NCI-H1436 (cell line): Measurements from ENCODE around the gene ZNRD2.

Experiments
- DNase-seq: peaks from one replicate; lab custom pipeline; 2025; lab: John Stamatoyannopoulos, UW

ZNRD2 gene

DNA sequence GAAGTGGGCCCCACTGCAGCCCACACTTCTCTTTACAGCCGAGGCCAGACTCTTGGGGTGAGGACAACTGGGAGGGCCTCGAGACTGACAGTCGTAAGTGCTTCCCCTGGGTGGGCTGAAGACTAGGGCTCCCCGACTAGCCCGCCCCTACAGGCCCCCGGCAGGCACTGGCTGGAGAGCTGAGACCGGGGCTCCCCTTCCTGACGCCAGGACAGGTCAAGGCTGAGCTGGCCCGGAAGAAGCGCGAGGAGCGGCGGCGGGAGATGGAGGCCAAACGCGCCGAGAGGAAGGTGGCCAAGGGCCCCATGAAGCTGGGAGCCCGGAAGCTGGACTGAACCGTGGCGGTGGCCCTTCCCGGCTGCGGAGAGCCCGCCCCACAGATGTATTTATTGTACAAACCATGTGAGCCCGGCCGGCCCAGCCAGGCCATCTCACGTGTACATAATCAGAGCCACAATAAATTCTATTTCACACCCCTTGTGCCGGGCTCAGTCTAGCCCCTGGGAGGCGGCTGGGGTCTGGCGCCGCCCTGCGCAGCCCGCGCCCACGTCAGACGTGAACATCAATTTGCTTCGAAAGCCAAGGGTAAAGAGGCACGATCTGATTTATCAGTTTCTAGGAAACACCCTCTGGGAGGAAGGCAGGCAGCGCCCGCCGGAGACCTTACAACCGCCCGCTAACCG lies 31.9 kb upstream of the ZNRD2 start:
- DNase-seq: no peak

DNA sequence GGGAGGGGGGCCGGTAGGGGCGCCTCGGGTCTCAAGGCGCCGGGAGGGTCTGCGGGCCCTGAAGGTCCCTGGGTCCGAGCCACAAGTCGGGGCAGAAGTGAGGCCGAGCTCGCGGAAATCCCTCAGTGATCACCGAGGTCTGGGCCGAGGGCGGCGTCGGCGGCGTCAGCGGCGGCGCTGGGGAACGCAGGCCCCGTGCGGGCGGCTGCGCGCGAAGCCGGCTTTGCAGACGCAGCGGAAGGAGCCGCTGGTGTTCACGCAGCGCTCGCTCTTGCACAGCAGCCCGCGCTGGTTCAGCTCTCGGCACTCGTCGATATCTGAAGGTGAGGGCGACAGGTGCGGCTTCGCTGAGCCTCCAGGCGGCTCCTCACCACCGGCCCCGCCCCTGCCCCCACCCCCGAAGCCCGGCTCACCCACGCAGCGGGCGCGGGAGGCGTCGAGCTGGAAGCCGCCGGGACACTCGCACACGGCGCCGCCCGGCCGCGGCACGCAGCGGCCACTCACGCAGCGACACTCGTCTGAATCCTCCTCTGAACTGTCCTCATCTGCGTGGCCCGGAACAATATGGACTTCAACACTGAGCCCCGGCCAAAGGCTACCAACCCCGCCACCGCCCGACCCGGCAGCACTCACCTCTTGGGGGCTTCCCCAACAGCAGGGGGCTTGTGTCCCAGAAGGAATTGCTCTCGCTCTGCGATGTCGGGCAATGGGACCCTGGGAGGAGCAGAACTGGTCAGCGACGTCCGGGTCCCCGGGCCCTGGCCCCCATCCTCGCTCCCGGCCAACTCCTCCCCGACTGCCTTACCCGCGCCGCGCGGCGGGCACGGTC lies 31.1 kb upstream of the ZNRD2 start:
- no peak for DNase-seq

DNA sequence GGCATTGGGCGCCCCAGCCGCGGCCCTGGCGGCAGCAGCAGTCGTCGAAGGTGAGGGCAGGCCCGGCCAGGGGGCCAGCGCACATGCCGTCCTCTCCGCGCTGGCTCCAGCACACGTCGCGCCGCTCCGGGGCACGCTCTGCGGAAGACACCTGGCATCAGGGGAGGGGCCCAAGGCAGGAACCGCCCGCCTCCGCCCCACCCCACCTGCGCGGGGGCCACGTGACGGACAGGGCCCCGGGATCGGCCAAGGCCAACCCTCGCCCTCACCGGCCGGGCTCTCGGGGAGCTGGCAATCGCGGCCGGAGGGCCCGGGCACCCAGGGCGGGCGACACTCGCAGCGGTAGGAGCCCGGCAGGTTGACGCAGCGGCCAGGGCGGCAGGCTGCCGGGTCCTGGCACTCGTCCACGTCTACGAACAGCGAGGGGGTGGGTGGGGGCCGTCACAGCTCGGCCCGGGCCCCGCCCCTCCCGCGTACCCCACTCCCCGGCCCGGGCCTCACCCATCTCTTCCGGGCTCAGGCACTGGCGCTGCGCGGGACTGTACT lies 30.5 kb upstream of the ZNRD2 start:
- no peak for DNase-seq

DNA sequence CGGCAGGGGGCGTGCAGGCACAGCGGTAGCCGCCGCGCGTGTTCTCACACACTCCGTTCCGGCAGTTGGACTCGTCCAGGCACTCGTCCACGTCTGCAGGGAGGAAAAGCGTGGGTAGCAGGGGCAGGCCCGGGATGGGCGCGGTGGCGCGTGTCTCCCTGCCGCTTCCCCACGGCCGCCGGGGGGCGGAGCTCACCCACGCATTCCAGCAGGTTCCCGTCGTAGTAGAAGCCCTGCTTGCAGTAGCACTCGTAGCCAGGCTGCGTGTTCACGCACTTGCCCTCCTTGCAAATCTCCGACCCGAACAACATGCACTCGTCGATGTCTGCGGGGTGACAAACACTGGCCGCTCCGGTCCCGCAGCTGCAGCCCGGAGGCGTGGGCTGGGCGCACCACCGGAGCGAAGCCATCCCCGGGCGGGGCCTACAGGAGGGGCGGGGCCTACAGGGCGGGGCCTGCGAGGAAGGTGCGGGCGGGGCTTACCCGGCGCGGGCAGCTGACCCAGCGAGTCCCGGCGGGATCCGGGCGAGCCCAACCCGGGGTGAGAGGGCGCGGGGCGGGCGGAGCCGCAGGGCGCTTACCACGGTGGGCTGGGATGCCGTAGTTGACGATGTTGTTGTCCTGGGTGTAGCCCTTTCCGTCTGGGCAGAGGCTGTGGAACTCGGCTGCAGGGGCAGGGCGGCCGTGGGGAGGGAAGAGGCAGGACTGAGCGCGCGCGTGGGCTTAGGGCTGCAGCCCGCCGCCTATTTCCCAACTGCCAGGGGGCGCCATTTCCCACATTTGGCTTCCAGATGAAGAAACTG lies 29.8 kb upstream of the ZNRD2 start:
- no peak for DNase-seq

DNA sequence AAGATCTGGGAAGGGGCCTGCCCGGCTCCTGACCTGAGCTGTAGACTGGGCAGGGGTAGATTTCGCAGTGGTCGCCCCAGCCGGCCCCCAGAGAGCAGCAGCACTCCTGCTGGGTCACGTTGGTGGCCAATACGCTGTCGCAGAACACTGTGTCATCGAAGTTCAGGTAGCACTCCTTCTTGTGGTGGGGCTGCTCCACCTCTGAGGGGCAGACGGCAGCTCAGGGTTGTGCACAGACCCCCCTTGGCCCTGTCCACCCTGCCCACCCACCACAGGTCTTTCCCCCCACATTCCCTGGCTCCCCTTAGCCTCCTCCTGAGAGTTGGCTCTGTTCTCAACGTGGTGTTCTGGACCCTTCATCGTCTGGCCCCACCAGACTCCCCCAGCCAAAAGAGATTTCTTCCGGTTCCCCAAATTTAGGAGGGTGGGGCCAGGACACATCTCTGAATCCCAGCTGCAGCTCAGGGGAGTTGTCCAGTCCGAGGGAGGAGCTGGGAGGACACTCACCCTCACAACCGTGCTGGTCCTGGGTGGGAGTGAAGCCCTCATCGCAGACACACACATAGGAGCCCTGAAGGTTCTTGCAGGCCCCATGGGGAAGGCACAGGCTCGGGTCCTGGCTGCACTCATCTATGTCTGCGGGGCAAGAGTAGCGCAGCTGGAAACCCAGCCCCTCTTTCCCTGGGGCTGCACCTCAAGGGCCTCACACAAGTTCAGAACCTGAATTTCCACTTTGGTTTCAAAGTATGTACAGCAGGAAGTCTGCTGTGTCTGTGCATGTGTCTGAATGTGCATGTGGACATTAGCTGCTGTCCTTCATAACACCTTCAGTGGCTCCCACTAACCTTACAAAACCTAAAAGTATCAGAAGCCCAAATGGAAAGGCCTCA lies 28.9 kb upstream of the ZNRD2 start:
- no peak for DNase-seq

DNA sequence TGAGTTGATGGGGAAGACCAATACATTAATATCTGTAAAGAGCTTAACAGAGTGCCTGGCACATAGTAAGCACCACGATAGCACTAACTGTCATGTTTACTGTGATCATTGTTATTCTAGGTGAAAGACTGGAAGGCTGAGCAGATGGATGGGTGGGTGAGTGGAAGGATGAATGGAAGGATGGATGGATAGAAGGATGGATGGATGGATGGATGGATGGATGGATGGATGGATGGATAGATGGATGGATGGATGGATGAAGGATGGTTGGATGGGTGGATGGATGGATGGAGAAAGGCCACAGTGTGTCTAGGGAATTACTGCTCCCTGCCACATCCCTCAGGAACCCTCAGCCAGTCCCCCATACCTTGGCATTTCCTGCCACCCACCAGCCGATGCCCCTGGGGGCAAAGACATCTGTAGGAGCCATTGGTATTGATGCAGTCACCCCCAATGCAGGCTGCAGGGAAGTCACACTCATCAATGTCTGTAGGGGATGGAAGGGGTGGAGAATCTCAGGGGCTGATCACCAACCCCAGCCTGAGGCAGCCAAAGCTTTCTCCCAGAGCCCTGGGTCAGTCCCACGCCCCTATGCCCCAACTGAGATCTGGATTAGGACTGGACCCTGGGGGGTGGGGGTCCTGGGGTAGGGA lies 27.4 kb upstream of the ZNRD2 start:
- no peak for DNase-seq

DNA sequence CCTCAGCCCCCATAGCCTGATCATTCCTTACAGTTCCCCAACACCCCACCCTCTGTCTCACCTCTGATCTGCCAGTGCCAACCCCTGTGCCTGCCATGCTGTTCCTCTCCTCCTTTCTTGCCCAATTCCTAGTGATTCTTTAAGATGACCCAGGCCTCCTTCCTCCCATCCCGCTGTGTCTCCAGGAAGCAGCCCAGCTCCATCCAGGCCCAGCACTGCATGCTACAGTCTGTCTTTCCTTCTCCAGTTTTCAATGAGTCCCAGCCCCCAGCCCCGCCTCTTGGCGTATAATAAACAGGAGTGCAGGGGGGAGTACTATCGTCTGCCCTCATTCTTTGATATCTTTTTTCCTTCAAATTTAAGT lies 24.4 kb upstream of the ZNRD2 start:
- DNase-seq: no peak

DNA sequence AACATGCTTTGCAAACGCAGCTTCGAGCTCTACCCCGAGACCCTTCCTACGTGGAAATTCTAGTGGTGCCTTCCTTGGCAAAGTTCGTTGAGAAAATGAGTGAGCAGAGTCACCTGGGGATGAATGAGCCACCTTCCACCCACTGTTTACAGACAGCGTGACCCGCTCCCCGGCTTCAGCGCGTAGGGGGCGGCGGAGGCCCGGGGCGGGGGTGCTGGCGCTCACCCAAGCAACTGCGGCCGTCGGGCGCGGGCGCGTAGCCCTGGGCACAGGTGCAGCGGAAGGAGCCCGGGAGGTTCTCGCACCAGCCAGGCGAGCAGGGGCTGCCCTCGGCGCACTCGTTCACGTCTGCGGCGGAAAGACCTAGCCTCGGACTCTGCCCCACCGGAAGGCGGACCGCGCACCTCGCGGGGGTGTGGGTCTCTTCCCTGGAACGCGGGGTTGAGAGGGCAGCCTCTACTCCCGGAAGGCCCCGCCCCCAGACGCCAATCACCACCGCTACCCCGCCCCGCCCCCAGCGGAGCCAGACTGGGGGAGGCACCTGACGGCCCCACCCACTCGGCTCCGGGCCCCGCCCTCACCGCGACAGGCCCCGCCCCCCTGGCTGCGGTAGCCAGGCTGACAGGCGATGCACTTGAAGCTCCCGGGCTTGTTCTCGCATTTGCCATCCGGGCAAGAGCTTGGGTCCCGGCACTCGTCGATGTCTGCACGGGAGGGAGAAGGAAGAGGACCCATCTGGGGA lies 23.9 kb upstream of the ZNRD2 start:
- DNase-seq: peak; percentile 88

DNA sequence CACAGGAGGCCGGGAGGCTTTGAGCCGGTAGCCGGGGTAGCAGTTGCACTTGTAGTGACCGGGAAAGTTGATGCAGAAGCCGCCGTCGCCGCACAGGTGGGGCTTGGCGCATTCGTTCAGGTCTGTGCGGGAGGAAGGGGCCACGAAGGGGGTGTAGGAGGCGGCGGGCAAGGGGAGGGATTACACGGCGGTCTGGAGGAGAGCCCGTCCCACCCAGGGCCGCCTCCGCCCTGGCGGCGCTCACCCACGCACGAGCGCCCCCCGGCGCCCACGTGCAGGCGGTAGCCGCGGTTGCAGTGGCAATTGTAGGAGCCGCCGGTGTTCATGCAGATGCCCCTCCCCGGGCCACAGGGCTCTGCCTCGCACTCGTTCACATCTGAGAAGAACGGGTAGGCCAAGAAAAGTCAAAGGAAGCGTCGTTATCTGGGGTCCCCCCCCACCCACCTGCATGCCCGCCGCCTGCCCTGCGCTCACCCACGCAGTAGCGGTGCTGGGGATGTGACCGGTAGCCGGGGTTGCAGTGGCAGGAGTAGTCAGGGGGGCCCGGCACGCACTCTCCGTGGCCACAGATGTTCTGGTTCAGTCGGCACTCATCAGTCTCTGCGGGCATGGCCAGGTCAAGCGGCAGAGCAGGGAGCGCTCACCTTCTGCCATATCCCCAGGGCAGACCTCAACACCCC lies 22.7 kb upstream of the ZNRD2 start:
- no peak for DNase-seq

DNA sequence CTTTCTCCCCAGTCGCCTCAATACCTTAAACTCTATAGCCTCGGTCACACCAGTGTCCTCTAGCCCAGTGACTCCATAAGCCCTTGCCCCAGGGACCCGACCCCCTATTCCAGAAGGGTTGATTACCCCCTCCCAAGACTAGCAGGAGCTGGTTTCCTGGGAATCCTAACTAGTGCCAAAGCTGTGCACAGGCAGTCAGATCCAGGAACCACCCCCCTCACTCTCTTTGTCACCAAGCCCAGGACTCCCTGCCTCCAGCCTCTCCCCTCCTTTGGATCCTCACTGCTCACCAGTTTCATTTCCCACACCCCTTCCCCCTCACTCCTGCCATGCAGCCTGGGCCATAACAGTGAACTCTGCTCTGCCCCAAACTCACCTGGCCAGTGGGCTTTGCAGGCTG lies 21.9 kb upstream of the ZNRD2 start:
- no peak for DNase-seq

DNA sequence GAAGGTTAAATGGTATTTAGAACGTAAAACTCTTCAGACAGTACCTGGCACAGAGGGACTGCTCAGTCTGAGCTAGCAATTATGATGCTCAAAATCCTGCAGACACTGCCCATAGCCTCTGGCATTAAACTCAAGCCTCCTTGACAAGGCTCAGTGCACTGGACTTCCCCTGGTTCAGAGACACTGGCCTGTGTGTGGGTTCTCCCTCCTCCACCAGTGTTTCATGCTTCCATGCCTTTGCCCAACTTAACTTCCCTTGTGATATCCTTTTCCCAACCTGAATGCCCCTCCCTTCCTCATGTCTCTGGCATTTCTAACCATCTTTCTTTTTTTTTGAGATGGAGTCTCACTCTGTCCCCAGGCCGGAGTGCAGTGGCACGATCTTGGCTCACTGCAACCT lies 21.2 kb upstream of the ZNRD2 start:
- no peak for DNase-seq

DNA sequence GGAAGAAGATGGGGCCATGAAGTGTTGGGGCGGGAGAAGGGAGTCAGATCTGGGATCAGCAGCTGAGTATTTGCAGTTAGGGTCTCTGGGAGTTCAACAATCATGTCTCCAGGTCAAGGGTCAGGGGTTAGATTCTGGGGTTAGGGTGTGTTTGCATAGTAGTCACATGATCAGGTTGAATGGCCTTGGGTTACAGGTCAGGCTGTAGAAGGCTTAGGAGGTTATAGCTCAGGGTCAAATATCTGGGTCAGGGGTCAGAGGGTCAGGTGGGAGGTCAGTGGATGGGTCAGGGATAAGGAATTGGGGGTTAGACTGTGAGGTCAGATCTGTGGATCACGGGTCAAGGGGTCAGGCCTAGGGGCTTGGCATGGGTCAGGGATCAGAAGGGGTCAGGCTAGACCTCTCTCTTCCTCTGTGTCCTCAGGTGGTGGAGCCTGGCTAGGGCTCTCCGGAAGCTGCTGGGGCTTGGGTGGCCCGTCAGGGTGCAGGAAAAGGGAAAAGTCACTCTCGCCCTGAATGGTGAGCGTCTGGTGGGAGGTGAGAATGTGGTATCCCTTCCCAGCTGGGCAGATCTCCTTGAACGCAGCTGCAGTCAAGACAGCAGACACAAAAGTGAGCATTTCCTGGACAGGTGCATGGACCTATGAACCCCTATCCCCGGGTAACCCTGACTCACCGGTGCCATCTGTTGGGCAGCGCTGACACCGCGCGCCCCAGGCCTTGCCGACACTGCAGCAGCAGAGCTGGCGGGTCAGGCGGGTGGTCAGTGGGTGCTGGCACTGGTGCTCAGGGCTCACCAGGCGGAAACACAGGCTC lies 18.5 kb upstream of the ZNRD2 start:
- DNase-seq: peak; percentile 82

DNA sequence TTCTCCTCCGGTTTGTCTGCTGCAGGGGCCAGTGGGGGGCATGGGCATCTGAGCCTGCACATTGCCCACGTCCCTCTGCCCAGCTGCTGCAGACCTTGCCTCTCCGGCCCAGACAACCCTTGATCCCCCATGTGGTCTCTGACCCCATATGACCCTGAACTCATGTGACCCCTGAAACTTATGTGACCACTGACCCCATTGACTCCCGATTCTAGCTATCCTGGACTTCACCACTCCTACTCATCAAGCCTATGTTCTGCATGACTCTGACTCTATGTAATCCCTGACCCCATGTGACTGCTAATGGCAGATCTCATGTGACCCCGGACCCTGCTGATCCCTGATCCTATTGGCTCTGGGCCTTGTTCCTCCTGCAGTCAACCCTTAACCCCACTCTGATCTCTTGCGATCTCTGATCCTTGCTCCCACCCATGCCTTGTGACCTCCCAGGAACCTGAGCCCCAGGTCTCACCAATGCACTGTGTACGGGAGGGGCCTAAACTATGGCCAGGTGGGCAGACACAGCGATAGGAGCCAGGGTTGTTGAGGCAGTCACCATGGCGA lies 17.8 kb upstream of the ZNRD2 start:
- no peak for DNase-seq

DNA sequence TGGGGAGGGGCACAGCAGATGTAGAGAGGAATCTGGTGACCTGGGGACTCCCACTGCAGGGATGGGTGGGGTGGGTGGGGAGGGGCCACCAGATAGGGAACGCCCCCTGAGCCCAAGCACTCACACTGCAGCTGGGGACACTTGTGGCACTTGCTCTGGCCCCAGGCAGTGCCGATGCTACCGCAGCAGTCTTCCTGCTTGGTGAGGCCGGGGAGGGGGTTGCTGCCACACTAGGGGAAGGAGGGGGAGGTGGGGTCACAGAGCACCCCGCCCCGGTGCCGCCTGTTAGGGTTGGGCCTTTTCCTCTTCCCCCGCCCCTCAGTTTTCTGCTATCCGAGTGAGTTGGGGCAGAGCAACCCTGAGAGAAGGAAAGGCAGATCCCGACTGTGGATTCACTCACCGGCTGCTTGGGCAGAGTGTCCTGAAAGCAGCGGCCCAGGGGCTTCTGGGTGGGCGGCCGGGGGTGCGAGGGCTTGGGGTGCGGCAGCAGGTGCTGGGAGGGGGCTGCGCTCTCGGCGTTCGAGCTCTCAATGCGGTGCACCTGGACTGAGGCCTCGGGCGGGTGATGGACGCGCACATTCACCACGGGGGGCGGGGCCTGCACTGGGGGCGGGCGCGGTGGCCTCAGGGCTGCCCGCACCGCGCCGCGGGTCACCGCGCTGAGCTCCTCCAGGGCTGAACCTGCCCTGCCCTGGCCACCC lies 16.8 kb upstream of the ZNRD2 start:
- peak; percentile 87 for DNase-seq

DNA sequence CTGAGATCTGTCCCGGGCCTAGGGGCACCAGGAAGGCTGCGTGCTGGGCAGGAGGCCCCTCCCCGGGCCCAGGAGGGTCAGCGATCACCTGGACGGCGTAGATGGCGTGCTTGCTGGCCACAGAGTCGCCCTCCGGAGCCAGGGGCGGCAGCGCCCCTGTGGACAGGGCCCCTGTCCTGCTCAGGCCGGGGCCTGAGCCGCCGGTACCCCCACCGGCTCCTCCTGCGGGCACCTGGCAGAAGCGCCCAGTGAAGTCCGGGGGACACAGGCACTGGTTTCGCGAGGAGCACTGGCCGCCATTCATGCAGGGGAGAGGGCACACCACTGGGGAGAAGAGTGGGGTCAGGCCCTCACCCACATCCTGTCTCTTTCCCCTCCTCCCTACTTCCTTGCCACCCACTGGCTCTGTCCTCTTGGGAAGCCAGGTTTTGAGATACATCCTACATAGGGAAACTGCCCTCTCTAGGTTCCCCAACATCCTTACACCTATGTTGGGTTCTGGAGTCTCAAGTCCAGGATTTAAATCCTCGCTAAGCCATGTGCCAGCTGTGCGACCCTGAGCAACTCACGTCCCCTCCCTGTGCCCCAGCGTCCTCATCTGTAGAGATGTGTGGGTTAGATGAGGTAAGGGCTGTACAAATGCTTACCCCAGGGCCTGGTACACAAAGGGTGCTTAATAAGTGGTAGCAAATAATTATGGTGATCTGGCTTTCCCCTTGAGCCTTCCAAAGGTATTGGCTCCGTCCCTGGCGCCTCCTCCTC lies 16.0 kb upstream of the ZNRD2 start:
- DNase-seq: no peak

DNA sequence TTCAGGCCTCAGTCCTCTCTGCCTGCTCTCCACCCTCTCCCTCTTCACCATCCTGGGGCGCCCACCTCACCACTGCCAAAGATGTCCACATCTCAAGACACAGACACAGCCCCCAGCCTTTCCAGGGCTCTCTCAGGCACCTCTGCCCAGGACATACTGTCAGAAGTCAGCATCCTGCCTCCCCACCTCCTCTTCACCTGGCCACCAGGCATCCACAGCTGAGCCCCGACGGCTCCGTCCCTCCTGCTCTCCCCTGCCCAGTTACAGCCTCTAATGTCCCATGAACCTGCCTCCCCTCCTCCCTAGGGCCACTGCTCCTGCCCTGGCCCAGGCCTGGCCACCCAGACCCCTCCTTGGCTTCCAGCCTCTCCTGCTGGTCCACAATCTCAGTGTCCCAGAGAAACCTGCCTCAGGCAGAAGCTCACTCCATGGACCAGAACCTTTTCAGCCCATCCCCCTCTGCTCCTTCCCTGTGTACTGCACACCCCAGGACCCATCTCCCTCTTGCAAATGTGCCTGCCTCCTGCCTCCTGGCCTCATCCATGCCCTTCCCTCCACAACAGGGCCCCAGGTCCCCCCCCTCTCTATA lies 15.3 kb upstream of the ZNRD2 start:
- no peak for DNase-seq
